Measurements from ENCODE around the gene ELMO3. TPM values are rescaled to one million over a fixed set of nuclear protein-coding genes. Genes with fewer than 3 reads are reported as not detected.

ELMO3 gene
- total RNA-seq, 1 donor from 2014 or later = not detected

DNA sequence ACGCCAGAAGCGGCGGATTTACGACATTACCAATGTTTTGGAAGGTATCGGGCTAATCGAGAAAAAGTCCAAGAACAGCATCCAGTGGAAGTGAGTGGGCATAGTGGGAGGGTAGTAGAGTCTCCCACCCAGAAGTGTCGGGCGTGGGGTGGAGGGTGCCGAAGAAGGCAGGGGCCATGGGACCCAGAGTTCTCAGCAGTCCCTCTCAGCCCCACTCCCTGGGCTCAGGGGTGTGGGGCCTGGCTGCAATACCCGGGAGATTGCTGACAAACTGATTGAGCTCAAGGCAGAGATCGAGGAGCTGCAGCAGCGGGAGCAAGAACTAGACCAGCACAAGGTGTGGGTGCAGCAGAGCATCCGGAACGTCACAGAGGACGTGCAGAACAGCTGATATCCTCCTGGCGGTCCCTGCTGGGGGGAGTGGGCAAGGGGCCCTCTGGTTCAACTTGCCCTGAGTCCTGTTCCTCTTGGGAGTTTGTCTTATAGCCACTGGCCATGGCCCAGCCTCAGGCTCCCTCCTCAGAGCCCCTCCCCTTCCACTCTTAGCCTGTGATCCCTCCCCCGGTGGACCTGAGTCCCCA lies 6.1 kb upstream of the ELMO3 start:
- TF ChIP-seq, protein P1, sequence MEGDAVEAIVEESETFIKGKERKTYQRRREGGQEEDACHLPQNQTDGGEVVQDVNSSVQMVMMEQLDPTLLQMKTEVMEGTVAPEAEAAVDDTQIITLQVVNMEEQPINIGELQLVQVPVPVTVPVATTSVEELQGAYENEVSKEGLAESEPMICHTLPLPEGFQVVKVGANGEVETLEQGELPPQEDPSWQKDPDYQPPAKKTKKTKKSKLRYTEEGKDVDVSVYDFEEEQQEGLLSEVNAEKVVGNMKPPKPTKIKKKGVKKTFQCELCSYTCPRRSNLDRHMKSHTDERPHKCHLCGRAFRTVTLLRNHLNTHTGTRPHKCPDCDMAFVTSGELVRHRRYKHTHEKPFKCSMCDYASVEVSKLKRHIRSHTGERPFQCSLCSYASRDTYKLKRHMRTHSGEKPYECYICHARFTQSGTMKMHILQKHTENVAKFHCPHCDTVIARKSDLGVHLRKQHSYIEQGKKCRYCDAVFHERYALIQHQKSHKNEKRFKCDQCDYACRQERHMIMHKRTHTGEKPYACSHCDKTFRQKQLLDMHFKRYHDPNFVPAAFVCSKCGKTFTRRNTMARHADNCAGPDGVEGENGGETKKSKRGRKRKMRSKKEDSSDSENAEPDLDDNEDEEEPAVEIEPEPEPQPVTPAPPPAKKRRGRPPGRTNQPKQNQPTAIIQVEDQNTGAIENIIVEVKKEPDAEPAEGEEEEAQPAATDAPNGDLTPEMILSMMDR (IDR thresholded peaks at IDR 0.05) = no peak
- TF ChIP-seq EZH2phosphoT487 (IDR thresholded peaks at IDR 0.05) (no peak), EZH2 (IDR thresholded peaks at IDR 0.05) (no peak)
- peaks cover 16% of the 10 kb centered on the region for H3K36me3 Mint-ChIP-seq
- H2AFZ ChIP-seq (replicated peaks) = no peak overlapping the region
- peaks cover 22% of the 10 kb centered on the region for H3K4me1 Mint-ChIP-seq
- H3K9ac ChIP-seq = peak overlapping the region; percentile 90
- no peaks in the 10 kb centered on the region for H3K9me3 ChIP-seq (ENCODE audit: low read depth)
- H3K4me3 ChIP-seq = peak overlapping the region; percentile 82
- peaks cover 7% of the 10 kb centered on the region for H3K4me1 ChIP-seq
- H3K9me3 Mint-ChIP-seq = no peaks in the 10 kb centered on the region
- peak overlapping the region; percentile 92 for H3K4me3 Mint-ChIP-seq
- H3K79me2 ChIP-seq (ENCODE audit: low read depth) = peaks cover 24% of the 10 kb centered on the region
- no peaks in the 10 kb centered on the region for H3K27me3 ChIP-seq
- H3K27ac ChIP-seq = no peak overlapping the region
- peaks cover 5% of the 10 kb centered on the region for H3K27me3 Mint-ChIP-seq (ENCODE audit: insufficient read depth, low read depth)
- H3K4me2 ChIP-seq = peak overlapping the region; percentile 97
- peaks cover 29% of the 10 kb centered on the region for H4K20me1 ChIP-seq (ENCODE audit: low read depth)
- peak overlapping the region; percentile 57 for H3K27ac Mint-ChIP-seq
- H3F3A ChIP-seq (ENCODE audit: low read depth) = peaks cover 6% of the 10 kb centered on the region
- no peak for DNase-seq (ENCODE audit: low spot score)
- no peaks in the 10 kb centered on the region for H3K36me3 ChIP-seq

DNA sequence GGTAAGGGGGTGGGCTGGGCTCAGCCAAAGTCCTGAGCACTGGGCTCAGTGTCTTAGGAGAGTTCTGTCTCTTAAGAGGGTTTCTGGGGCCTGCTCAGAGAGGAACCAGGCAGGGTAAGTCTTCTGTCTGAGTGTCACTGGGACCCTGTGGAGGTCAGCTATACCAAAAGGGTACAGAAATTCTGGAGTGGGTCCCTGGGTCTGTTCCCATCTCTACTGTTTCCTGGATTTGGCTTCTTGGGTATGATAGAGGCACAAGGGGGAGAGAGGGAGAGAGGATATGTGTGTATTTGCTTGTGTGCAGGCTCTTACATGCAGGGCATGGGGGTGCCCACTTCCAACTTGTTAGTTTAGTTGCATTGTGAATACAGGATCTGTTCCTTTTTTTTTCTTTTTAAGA lies 5.4 kb upstream of the ELMO3 start:
- H3K4me1 Mint-ChIP-seq = peaks cover 22% of the 10 kb centered on the region
- no peak for DNase-seq (ENCODE audit: low spot score)
- H3K4me3 Mint-ChIP-seq = peak overlapping the region; percentile 92
- Histone ChIP-seq H3K9me3 (ENCODE audit: low read depth) (no peaks in the 10 kb centered on the region), H3K27ac (no peak overlapping the region), H3K9ac (peak overlapping the region; percentile 90), H3K4me1 (peaks cover 7% of the 10 kb centered on the region), H3K4me2 (peak overlapping the region; percentile 97), H3K79me2 (ENCODE audit: low read depth) (peaks cover 24% of the 10 kb centered on the region), H4K20me1 (ENCODE audit: low read depth) (peaks cover 36% of the 10 kb centered on the region), H3K4me3 (peak overlapping the region; percentile 82), H2AFZ (replicated peaks) (no peak overlapping the region), H3F3A (ENCODE audit: low read depth) (peaks cover 13% of the 10 kb centered on the region), H3K27me3 (no peaks in the 10 kb centered on the region), H3K36me3 (no peaks in the 10 kb centered on the region)
- H3K36me3 Mint-ChIP-seq = peaks cover 16% of the 10 kb centered on the region
- TF ChIP-seq EZH2 (IDR thresholded peaks at IDR 0.05) (no peak), EZH2phosphoT487 (IDR thresholded peaks at IDR 0.05) (no peak)
- TF ChIP-seq, protein P1 (IDR thresholded peaks at IDR 0.05) = no peak
- peaks cover 5% of the 10 kb centered on the region for H3K27me3 Mint-ChIP-seq (ENCODE audit: insufficient read depth, low read depth)
- H3K9me3 Mint-ChIP-seq = no peaks in the 10 kb centered on the region
- no peak overlapping the region for H3K27ac Mint-ChIP-seq

DNA sequence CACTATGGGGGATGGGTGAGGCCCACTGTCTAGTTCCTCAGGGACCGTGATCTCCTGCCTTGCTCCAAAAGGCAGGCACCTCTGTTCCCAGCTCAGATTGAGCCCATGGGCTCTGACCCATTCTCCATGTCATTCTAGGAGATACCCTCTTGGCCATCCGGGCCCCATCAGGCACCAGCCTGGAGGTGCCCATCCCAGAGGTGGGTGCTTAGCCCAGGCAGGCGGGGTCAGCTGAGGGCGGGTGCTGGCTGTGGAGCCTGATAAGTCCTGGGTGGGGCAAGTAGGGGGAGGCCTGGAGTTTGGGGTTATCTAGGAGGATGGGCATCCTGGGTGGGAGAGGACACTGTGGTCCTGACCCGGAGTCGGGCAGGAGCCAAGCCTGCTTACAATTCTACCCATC lies 4.7 kb upstream of the ELMO3 start:
- TF ChIP-seq, protein P1 (IDR thresholded peaks at IDR 0.05) = no peak
- no peak for TF ChIP-seq EZH2phosphoT487 (IDR thresholded peaks at IDR 0.05)
- no peak for TF ChIP-seq EZH2 (IDR thresholded peaks at IDR 0.05)
- no peaks in the 10 kb centered on the region for H3K36me3 ChIP-seq
- peaks cover 43% of the 10 kb centered on the region for H4K20me1 ChIP-seq (ENCODE audit: low read depth)
- Mint-ChIP-seq H3K4me3 (peak overlapping the region; percentile 92), H3K27me3 (ENCODE audit: insufficient read depth, low read depth) (peaks cover 5% of the 10 kb centered on the region), H3K9me3 (no peaks in the 10 kb centered on the region), H3K4me1 (peaks cover 22% of the 10 kb centered on the region), H3K36me3 (peaks cover 16% of the 10 kb centered on the region), H3K27ac (no peak overlapping the region)
- H3K27ac ChIP-seq = no peak overlapping the region
- no peak overlapping the region for H2AFZ ChIP-seq (replicated peaks)
- peaks cover 20% of the 10 kb centered on the region for H3F3A ChIP-seq (ENCODE audit: low read depth)
- H3K9ac ChIP-seq = no peak overlapping the region
- H3K27me3 ChIP-seq = no peaks in the 10 kb centered on the region
- peaks cover 14% of the 10 kb centered on the region for H3K4me1 ChIP-seq
- H3K4me2 ChIP-seq = no peak overlapping the region
- no peak overlapping the region for H3K4me3 ChIP-seq
- peaks cover 24% of the 10 kb centered on the region for H3K79me2 ChIP-seq (ENCODE audit: low read depth)
- no peak for DNase-seq (ENCODE audit: low spot score)
- no peaks in the 10 kb centered on the region for H3K9me3 ChIP-seq (ENCODE audit: low read depth)

Data from neural progenitor cell (in vitro differentiated cells).